ENCODE measurements around the gene RTP4.
"Not testable (repeated sequence)": the region's sequence is repeated elsewhere in the genome, so short reads cannot be mapped to it uniquely, and the experiment has no call there.

The RTP4 gene

DNA sequence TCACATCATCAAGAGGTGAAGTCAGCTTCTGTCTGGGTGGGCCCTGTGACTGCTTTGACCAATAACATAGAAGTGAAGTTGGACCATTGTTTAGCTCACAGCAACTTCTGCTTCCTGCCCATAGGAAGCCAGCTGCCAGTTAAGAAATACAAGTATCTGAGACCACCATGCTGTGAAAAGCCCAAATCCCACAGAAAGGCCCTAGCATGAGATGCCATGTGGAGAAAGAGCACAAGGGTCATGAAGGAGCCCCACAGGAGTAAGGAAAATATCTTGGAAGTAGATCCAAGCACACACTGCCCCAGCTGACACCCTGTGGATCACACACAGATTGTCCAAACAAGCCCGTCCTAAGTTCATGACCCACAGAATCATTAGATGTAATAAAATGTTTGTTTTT lies 28.5 kb downstream of the RTP4 start:
- TF ChIP-seq, protein P1, sequence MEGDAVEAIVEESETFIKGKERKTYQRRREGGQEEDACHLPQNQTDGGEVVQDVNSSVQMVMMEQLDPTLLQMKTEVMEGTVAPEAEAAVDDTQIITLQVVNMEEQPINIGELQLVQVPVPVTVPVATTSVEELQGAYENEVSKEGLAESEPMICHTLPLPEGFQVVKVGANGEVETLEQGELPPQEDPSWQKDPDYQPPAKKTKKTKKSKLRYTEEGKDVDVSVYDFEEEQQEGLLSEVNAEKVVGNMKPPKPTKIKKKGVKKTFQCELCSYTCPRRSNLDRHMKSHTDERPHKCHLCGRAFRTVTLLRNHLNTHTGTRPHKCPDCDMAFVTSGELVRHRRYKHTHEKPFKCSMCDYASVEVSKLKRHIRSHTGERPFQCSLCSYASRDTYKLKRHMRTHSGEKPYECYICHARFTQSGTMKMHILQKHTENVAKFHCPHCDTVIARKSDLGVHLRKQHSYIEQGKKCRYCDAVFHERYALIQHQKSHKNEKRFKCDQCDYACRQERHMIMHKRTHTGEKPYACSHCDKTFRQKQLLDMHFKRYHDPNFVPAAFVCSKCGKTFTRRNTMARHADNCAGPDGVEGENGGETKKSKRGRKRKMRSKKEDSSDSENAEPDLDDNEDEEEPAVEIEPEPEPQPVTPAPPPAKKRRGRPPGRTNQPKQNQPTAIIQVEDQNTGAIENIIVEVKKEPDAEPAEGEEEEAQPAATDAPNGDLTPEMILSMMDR (IDR thresholded peaks at IDR 0.05; ENCODE audit: low read depth, low read length), result no peak
- DNase-seq (ENCODE audit: extremely low read depth, low read depth), result no peak

DNA sequence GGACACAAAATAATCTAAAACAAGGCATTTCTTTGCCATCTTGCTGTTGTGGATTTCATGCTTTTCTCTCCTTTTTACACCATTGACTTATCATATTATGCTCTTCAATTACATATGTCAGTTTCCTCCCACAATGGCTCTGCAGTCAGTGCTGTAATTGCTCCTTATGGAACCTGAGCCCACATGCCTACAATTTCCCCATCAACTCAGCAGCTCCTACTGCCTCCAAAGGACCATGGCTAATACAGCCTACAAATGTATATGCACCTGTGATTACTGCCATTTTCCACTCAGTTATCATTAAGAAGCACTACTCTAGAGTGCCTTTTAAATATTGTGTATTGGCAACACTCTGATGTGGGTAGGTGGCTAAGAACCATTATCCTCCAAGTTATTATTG lies 30.8 kb downstream of the RTP4 start:
- TF ChIP-seq, protein P1 (IDR thresholded peaks at IDR 0.05; ENCODE audit: low read depth, low read length), result no peak
- DNase-seq (ENCODE audit: extremely low read depth, low read depth), result no peak

DNA sequence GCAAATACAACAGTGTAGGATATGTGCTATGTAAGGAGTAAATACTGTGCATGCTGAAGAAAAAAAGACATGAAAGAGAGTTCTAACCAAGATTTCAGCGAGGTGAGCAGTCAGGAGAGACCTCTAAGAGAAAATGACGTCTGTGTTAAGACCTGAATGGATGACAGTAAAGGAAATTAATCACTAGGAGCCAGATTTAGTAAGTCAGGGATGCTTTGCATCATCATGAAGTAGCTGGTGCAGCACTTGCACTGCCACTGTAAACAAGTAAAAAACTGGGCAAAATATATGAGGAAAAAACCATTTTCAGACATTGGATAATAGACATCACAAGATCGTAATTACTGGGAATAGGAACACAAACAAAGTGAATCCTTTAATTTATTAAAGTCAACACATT lies 32.6 kb downstream of the RTP4 start:
- TF ChIP-seq, protein P1 (IDR thresholded peaks at IDR 0.05; ENCODE audit: low read depth, low read length), result no peak

DNA sequence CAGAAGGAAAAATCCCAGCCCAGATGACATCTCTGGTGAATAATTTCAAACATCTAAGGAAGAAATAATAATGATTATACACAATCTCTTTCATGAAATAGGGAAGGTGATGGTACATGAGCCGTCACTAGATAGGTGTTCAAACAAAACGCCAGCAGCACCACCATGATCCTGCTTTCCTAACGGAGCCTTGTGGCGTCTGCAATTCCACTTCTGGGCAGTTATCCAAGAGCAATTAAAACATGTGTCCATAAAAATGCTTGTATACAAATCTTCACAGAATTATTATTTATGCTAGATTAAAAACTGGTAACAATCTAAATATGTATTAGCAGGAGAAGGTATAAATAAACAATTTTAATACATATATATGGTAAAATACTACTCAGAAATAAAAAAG lies 33.7 kb downstream of the RTP4 start:
- TF ChIP-seq, protein P1 (IDR thresholded peaks at IDR 0.05; ENCODE audit: low read depth, low read length), result no peak
- no peak for DNase-seq (ENCODE audit: extremely low read depth, low read depth)

More for the DNA sequence above, 32.6 kb downstream of the RTP4 start:
- no peak for DNase-seq (ENCODE audit: extremely low read depth, low read depth)

DNA sequence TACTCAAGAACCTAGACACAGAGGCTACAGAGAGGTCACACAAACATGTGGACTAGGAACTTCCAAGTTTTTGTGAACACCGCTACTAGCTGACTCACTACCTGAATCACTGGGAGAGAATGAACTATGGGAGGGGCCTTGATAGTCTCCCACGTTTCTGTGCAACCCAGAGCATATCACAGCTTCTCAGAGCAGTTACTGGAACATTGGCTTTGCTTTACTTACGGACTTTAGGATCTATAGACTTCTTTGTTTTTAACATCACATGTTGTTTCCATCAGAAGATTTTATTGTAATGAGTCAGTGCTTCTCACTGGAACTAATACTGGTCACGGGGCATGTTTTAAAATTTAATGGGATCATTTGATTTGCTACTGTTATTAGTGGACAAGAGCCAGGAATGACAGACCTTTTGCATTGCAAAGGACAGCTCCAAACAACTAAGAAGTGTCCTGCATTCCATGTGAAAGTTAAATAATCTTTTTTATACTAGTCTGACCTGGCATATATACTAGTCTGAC lies 35.6 kb downstream of the RTP4 start:
- peak; percentile 80 for DNase-seq (ENCODE audit: extremely low read depth, low read depth)
- TF ChIP-seq, protein P1 (IDR thresholded peaks at IDR 0.05; ENCODE audit: low read depth, low read length), result no peak

DNA sequence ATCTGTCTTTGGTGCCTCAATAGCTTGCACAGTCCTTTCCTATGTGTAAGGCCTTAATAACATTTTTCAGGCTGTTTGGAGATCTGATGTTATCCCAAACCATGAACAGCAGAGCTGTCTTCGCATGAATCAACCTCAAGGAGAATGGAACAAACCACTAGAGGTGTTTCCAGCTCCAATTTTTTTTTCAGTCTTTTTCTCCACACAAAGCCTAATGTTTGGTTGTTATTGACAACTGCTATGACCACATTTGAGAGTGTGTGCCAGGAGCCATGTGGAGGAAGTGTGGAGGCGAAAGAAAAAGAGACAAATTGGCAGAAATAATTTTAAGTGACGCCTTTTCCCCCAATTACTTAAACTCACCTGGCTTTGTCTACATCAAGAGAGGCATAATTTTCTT lies 38.7 kb downstream of the RTP4 start:
- TF ChIP-seq, protein P1 (IDR thresholded peaks at IDR 0.05; ENCODE audit: low read depth, low read length), result no peak
- DNase-seq (ENCODE audit: extremely low read depth, low read depth), result no peak

DNA sequence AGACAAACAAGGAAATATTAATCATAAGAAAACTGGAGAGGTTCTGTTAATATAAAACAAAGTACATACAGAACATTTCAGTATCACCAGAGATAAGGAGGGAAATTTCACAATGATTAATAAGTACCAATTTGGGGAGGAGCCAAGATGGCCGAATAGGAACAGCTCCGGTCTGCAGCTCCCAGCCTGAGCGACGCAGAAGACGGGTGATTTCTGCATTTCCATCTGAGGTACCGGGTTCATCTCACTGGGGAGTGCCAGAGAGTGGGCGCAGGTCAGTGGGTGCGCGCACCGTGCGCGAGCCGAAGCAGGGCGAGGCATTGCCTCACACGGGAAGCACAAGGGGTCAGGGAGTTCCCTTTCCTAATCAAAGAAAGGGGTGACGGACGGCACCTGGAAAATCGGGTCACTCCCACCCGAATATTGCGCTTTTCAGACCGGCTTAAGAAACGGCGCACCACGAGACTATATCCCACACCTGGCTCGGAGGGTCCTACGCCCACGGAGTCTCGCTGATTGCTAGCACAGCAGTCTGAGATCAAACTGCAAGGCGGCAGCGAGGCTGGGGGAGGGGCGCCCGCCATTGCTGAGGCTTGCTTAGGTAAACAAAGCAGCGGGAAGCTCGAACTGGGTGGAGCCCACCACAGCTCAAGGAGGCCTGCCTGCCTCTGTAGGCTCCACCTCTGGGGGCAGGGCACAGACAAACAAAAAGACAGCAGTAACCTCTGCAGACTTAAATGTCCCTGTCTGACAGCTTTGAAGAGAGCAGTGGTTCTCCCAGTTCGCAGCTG lies 44.0 kb downstream of the RTP4 start:
- DNase-seq (ENCODE audit: extremely low read depth, low read depth), result not testable (repeated sequence)

All from AG09319 (cell line).